Endothelial cell of umbilical vein (primary cell): Measurements from ENCODE around the gene PARD3B.

Experiments used
- CTCF ChIP-seq, 2 donors: IDR thresholded peaks; 1 replicate in 1 of 2; 2 replicates in 1 of 2; pipeline ENCODE4 v1.5.1; 2011; ENCODE audit warnings: low read length in 2 of 2, mild to moderate bottlenecking in 2 of 2, moderate library complexity in 2 of 2, control low read depth in 1 of 2, inconsistent platforms in 1 of 2, low read depth in 1 of 2; ENCODE audit not compliant: insufficient read depth in 1 of 2; ENCODE audit errors: extremely low read depth in 1 of 2
- EZH2 ChIP-seq: IDR thresholded peaks from 2 replicates; pipeline ENCODE4 v1.6.1; 2012; ENCODE audit warnings: borderline replicate concordance, low read depth, mild to moderate bottlenecking, moderate library complexity, low read length, inconsistent platforms; ENCODE audit not compliant: severe bottlenecking
- FOS ChIP-seq: IDR thresholded peaks from 2 replicates; pipeline ENCODE4 v1.6.1; 2011; ENCODE audit warnings: mild to moderate bottlenecking, low read length, moderate library complexity, borderline replicate concordance; ENCODE audit not compliant: insufficient read depth
- JUN ChIP-seq: IDR thresholded peaks from 2 replicates; pipeline ENCODE4 v1.6.1; 2011; ENCODE audit warnings: borderline replicate concordance, low read depth; ENCODE audit not compliant: insufficient read length, insufficient read depth
- MAX ChIP-seq: IDR thresholded peaks from 2 replicates; pipeline ENCODE4 v1.6.1; 2011; ENCODE audit not compliant: insufficient read depth, insufficient read length
- MYC ChIP-seq: IDR thresholded peaks from one replicate; pipeline ENCODE4 v1.6.1; 2011; ENCODE audit warnings: mild to moderate bottlenecking, low read depth, low read length
- POLR2A ChIP-seq: IDR thresholded peaks from 2 replicates; pipeline ENCODE4 v1.6.1; 2012; ENCODE audit warnings: low read depth, mild to moderate bottlenecking, control low read depth, low read length
- POLR2AphosphoS5 ChIP-seq: IDR thresholded peaks from 2 replicates; pipeline ENCODE4 v1.6.1; 2012; ENCODE audit warnings: low read depth, mild to moderate bottlenecking, control low read depth, low read length, moderate library complexity; ENCODE audit not compliant: insufficient read depth

DNA sequence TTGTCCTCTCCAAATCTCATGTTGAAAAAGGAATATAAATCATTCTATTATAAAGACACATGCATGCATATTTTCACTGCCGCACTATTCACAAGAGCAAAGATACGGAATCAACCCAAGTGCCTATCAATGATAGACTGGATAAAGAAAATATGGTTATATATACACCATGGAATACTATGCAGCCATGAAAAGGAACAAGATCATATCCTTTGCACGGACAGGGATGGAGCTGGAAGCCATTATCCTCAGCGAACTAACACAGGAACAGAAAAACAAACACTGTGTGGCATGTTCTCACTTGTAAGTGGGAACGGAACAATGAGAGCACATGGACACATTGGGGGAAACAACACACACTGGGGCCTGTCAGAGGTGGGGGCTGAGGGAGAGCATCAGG, 28.1 kb upstream of the PARD3B start:
- TF ChIP-seq CTCF (IDR thresholded peaks at IDR 0.05; ENCODE audit: extremely low read depth in 1 of 2, insufficient read depth in 1 of 2, low read depth in 1 of 2, low read length in 2 of 2) (no peak), POLR2A (no peak), MAX (no peak), POLR2AphosphoS5 (no peak), EZH2 (no peak), FOS (no peak), JUN (no peak), MYC (no peak)
